SU-DHL-6 (cell line): ENCODE measurements around the gene CDR2L.

Experiments used
- H2AFZ ChIP-seq: fragments of 200-600 bp; sonication (generic); 2 replicates; pipeline ENCODE4 v1.6.1; 2014; ENCODE audit warnings: low read depth, mild to moderate bottlenecking, moderate library complexity, mixed read lengths, antibody characterized with exemption, low read length; ENCODE audit not compliant: severe bottlenecking
- H3F3A ChIP-seq: fragments of 200-600 bp; shearing (Covaris generic); 2 replicates; pipeline ENCODE4 v1.6.0; 2016; ENCODE audit warnings: antibody characterized with exemption, mild to moderate bottlenecking; ENCODE audit not compliant: insufficient read depth
- H3K27ac ChIP-seq: fragments of 200-600 bp; sonication (generic); 2 replicates; pipeline ENCODE4 v1.5.1; 2016; ENCODE audit warnings: low read depth, mild to moderate bottlenecking, low read length, moderate library complexity, mixed read lengths
- H3K27me3 ChIP-seq: fragments of 200-600 bp; sonication (generic), shearing (Covaris generic); 2 replicates; pipeline ENCODE4 v1.6.0; 2014; ENCODE audit warnings: mild to moderate bottlenecking, low read length
- H3K36me3 ChIP-seq: fragments of 200-600 bp; sonication (generic); 2 replicates; pipeline ENCODE4 v1.6.1; 2014; ENCODE audit warnings: mild to moderate bottlenecking, low read length, mixed read lengths
- H3K4me2 ChIP-seq: fragments of 300-600, 200-600 bp; shearing (Covaris generic), sonication (generic); 2 replicates; pipeline ENCODE4 v1.6.0; 2014; ENCODE audit warnings: low read length, low read depth, mild to moderate bottlenecking; ENCODE audit not compliant: poor library complexity, severe bottlenecking
- H3K4me3 ChIP-seq: fragments of 200-600 bp; sonication (generic); 2 replicates; pipeline ENCODE4 v1.5.1; 2014; ENCODE audit warnings: antibody characterized with exemption, low read length, mild to moderate bottlenecking, mixed read lengths; ENCODE audit not compliant: insufficient read depth, poor library complexity, severe bottlenecking
- H3K79me2 ChIP-seq: fragments of 200-600 bp; sonication (generic); 2 replicates; pipeline ENCODE4 v1.6.1; 2014; ENCODE audit warnings: mild to moderate bottlenecking, low read length, moderate library complexity; ENCODE audit not compliant: insufficient read depth
- H3K9ac ChIP-seq: fragments of 200-600 bp; sonication (generic); 2 replicates; pipeline ENCODE4 v1.7.0; 2014; ENCODE audit warnings: mild to moderate bottlenecking, low read length
- H3K9me2 ChIP-seq: fragments of 200-600 bp; sonication (generic); replicated peaks from 2 replicates; pipeline ENCODE4 v1.6.1; 2014; ENCODE audit warnings: low read length; ENCODE audit not compliant: insufficient read depth
- H3K9me3 ChIP-seq: fragments of 200-600 bp; sonication (generic); 2 replicates; pipeline ENCODE4 v1.6.1; 2014; ENCODE audit warnings: low read length, mixed read lengths; ENCODE audit not compliant: insufficient read depth
- H4K20me1 ChIP-seq: fragments of 200-600 bp; sonication (generic); 2 replicates; pipeline ENCODE4 v1.6.1; 2014; ENCODE audit warnings: low read depth, mild to moderate bottlenecking, antibody characterized with exemption, low read length, moderate library complexity, mixed read lengths
- CTCF ChIP-seq: fragments of 200-600 bp; sonication (generic); IDR thresholded peaks from one replicate; pipeline ENCODE4 v1.5.1; 2017; ENCODE audit warnings: antibody characterized with exemption, mild to moderate bottlenecking, low read length, moderate library complexity; ENCODE audit not compliant: insufficient read depth, poor library complexity, severe bottlenecking
- EZH2phosphoT487 ChIP-seq: fragments of 200-600 bp; sonication (generic), shearing (Covaris generic); conservative IDR thresholded peaks from 2 replicates; pipeline ENCODE4 v1.6.1; 2018; ENCODE audit warnings: mild to moderate bottlenecking, antibody characterized with exemption, low read length, moderate library complexity, mixed read lengths

CDR2L gene

DNA sequence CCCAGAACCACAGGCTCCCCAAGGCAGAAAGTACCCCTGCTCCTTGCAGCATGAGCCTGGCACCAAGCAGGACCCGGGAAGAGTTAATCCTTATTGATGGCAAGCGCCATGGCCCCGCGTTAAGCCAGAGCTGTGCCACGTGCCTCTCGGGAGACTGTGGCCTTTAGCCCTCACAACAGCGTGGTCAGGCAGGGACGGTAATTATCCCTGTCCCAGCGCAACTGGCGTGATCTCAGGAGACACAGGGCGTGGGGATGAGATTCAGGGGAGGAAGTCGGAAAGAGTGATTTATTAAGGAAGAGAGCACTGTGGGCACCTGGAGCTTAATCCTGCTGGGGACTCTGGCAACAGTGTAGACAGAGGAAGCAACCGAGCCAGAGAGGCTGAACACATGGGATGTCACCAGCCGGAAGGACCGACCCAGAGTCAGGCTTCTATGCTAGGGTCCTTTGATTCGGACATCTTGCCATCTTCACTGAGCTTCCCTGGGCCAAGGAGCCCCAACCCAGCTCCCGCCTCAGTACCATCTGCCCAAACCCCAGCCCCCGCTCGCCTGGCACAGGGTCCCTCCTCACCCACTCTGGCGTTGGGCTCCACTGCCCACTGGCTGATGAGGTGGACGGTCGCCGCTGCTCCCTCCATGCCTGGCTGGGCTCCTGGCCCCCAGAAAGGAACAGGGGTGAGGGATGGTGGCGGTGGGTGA, 34.9 kb upstream of the CDR2L start:
- no peak overlapping the region for H3K27ac ChIP-seq
- H3K9ac ChIP-seq = no peak overlapping the region
- TF ChIP-seq CTCF (no peak), EZH2phosphoT487 (no peak)
- H3K36me3 ChIP-seq = no peaks in the 10 kb centered on the region
- H4K20me1 ChIP-seq = no peaks in the 10 kb centered on the region
- H3K4me3 ChIP-seq = no peak overlapping the region
- no peaks in the 10 kb centered on the region for H3K9me2 ChIP-seq
- no peak overlapping the region for H3K4me2 ChIP-seq
- no peaks in the 10 kb centered on the region for H3K27me3 ChIP-seq
- H3K79me2 ChIP-seq = no peaks in the 10 kb centered on the region
- H3F3A ChIP-seq = no peaks in the 10 kb centered on the region
- H2AFZ ChIP-seq = no peak overlapping the region
- no peaks in the 10 kb centered on the region for H3K9me3 ChIP-seq

DNA sequence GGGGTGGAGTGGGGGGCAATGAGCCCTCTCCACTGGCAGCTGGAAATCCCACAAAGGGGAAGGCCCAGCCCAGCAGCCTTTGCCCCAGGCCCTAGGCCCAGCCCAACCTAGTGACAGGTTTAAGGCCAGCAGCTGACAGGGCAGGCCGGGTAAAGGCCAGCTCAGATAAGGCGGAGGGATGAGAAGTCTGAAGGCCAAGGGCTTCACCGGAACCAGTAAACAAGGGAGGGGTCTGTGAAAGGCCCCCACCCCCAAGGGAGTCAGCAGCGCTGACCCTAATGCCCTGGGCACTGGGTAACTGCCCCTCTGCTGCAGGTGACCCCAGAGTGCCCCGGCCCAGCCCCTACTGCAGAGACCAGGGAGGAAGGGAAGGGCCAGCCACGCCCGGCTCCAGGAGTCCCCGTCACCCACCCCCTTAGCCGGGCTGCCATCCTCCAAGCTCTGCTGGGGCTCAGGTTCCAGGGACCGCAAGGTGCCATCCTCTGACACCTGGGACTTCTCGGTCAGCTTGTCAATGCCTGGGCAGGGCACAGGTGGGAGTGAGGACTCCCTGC, 34.2 kb upstream of the CDR2L start:
- Histone ChIP-seq H3K27ac (no peak overlapping the region), H3K4me3 (no peak overlapping the region), H3K9ac (no peak overlapping the region), H3K79me2 (no peaks in the 10 kb centered on the region), H4K20me1 (no peaks in the 10 kb centered on the region), H3K4me2 (no peak overlapping the region), H3K9me3 (no peaks in the 10 kb centered on the region), H3K36me3 (no peaks in the 10 kb centered on the region), H3F3A (no peaks in the 10 kb centered on the region), H2AFZ (no peak overlapping the region), H3K9me2 (no peaks in the 10 kb centered on the region), H3K27me3 (no peaks in the 10 kb centered on the region)
- TF ChIP-seq CTCF = no peak
- TF ChIP-seq EZH2phosphoT487 = no peak

DNA sequence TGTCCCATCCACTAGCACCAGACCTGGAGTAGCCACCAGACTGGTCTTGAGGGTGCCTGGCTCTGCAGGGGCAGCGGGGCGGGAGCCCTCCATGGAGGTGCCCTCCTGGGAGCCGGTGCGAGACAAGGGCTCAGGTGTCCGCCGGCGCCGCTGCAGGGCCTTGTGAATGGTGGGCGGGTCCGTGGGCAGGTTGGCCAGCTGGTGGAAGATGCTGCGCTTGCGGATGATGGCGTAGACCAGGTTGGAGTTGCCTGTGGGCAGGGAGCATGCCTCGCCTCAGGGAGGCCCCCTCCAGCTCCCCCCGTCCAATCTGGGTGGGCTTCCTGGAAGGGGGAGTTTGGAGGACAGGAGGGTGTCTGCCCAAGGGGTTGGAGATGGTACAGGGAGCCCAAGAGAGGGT, 33.3 kb upstream of the CDR2L start:
- H3K79me2 ChIP-seq = no peaks in the 10 kb centered on the region
- H3K27ac ChIP-seq = no peak overlapping the region
- no peaks in the 10 kb centered on the region for H3F3A ChIP-seq
- TF ChIP-seq EZH2phosphoT487 (no peak), CTCF (no peak)
- H3K9me3 ChIP-seq = no peaks in the 10 kb centered on the region
- H3K9me2 ChIP-seq = no peaks in the 10 kb centered on the region
- no peak overlapping the region for H3K9ac ChIP-seq
- no peak overlapping the region for H3K4me3 ChIP-seq
- H3K4me2 ChIP-seq = no peak overlapping the region
- H3K36me3 ChIP-seq = no peaks in the 10 kb centered on the region
- H4K20me1 ChIP-seq = no peaks in the 10 kb centered on the region
- no peaks in the 10 kb centered on the region for H3K27me3 ChIP-seq
- H2AFZ ChIP-seq = no peak overlapping the region
